IPS DF 6.9 (cell line): ENCODE results near the gene YARS1.
A peak's percentile ranks its signal among the peaks of the same experiment; 100 is the strongest.

ENCODE experiments used
- DNase-seq: peaks from one replicate; pipeline ENCODE4 v3.0.0-alpha.2; 2013; ENCODE audit warnings: low read depth, low spot score
- H3K27ac ChIP-seq: one replicate; pipeline ENCODE4 v1.5.1; 2013; ENCODE audit warnings: low read length, control low read depth
- H3K27me3 ChIP-seq: 2 replicates; pipeline ENCODE4 v1.6.1; 2013; ENCODE audit warnings: mild to moderate bottlenecking, low read length; ENCODE audit not compliant: control insufficient read depth, insufficient read depth
- H3K36me3 ChIP-seq: 2 replicates; pipeline ENCODE4 v1.6.1; 2013; ENCODE audit warnings: low read length; ENCODE audit not compliant: control insufficient read depth, insufficient read depth
- H3K4me1 ChIP-seq: 2 replicates; pipeline ENCODE4 v1.6.1; 2013; ENCODE audit warnings: low read length; ENCODE audit not compliant: control insufficient read depth, insufficient read depth
- H3K4me3 ChIP-seq: 2 replicates; pipeline ENCODE4 v1.5.1; 2013; ENCODE audit warnings: mild to moderate bottlenecking, low read length
- H3K9me3 ChIP-seq: 2 replicates; pipeline ENCODE4 v1.6.1; 2013; ENCODE audit warnings: low read length, inconsistent platforms; ENCODE audit not compliant: control insufficient read depth, insufficient read depth
- WGBS: extraction: QIAGEN DNeasy Blood & Tissue Kit; methylation state at CpG from one replicate; pipeline ENCODE4 v1.1.7; 2013; ENCODE audit warnings: mixed read lengths, missing lambda C conversion rate; ENCODE audit not compliant: insufficient read length, insufficient coverage; 5-methylcytosine and 5-hydroxymethylcytosine counted together

The YARS1 gene

GRCh38 chr1:32770741-32771548 lies 46.2 kb downstream of the YARS1 start:
- DNase-seq = no peak
- no peaks in the 10 kb centered on the region for H3K9me3 ChIP-seq
- H3K36me3 ChIP-seq = peaks cover 27% of the 10 kb centered on the region

GRCh38 chr1:32770221-32770731 lies 46.9 kb downstream of the YARS1 start:
- no CpG with 5 or more reads among the region's 25 CpGs for WGBS
- Histone ChIP-seq H3K9me3 (no peaks in the 10 kb centered on the region), H3K36me3 (peaks cover 23% of the 10 kb centered on the region), H3K27ac (no peak overlapping the region), H3K27me3 (no peaks in the 10 kb centered on the region), H3K4me1 (peaks cover 6% of the 10 kb centered on the region), H3K4me3 (no peak overlapping the region)
- DNase-seq = no peak

More at GRCh38 chr1:32770741-32771548, 46.2 kb downstream of the YARS1 start:
- WGBS = no CpG with 5 or more reads among the region's 18 CpGs
- Histone ChIP-seq H3K4me1 (peaks cover 6% of the 10 kb centered on the region), H3K27ac (no peak overlapping the region), H3K27me3 (no peaks in the 10 kb centered on the region), H3K4me3 (no peak overlapping the region)

- no peak for DNase-seq
- WGBS = no CpG with 5 or more reads among the region's 32 CpGs
- Histone ChIP-seq H3K27ac (no peak overlapping the region), H3K4me3 (no peak overlapping the region), H3K4me1 (peaks cover 8% of the 10 kb centered on the region), H3K36me3 (peaks cover 20% of the 10 kb centered on the region), H3K27me3 (no peaks in the 10 kb centered on the region), H3K9me3 (no peaks in the 10 kb centered on the region)
These were observed 47.5 kb downstream of the YARS1 start for GRCh38 chr1:32769524-32770220.

GRCh38 chr1:32768110-32768850 lies 48.9 kb downstream of the YARS1 start:
- WGBS = no CpG with 5 or more reads among the region's 16 CpGs
- Histone ChIP-seq H3K27ac (no peak overlapping the region), H3K36me3 (peaks cover 17% of the 10 kb centered on the region), H3K9me3 (no peaks in the 10 kb centered on the region), H3K4me3 (no peak overlapping the region), H3K4me1 (peaks cover 8% of the 10 kb centered on the region), H3K27me3 (no peaks in the 10 kb centered on the region)
- no peak for DNase-seq

GRCh38 chr1:32767641-32768040 lies 49.5 kb downstream of the YARS1 start:
- Histone ChIP-seq H3K9me3 (no peaks in the 10 kb centered on the region), H3K4me3 (no peak overlapping the region), H3K27me3 (no peaks in the 10 kb centered on the region), H3K27ac (no peak overlapping the region), H3K36me3 (peaks cover 17% of the 10 kb centered on the region), H3K4me1 (peaks cover 8% of the 10 kb centered on the region)
- WGBS = no CpG with 5 or more reads among the region's 5 CpGs
- DNase-seq = no peak

- peaks cover 17% of the 10 kb centered on the region for H3K36me3 ChIP-seq
- no peak overlapping the region for H3K27ac ChIP-seq
- H3K4me1 ChIP-seq = peaks cover 8% of the 10 kb centered on the region
- no peaks in the 10 kb centered on the region for H3K27me3 ChIP-seq
- no peak for DNase-seq
- H3K4me3 ChIP-seq = no peak overlapping the region
- H3K9me3 ChIP-seq = no peaks in the 10 kb centered on the region
- WGBS = 100% methylated on average over 2 of the region's 8 CpGs
These were observed 50.0 kb downstream of the YARS1 start for GRCh38 chr1:32767156-32767555.

GRCh38 chr1:32766328-32766972 lies 50.7 kb downstream of the YARS1 start:
- no peak for DNase-seq

GRCh38 chr1:32765570-32766327 lies 51.4 kb downstream of the YARS1 start:
- H3K4me3 ChIP-seq = peak overlapping the region; percentile 41; the same call in 1 of the 2 replicates
- H3K36me3 ChIP-seq = peaks cover 17% of the 10 kb centered on the region
- DNase-seq = no peak
- no peaks in the 10 kb centered on the region for H3K27me3 ChIP-seq
- peaks cover 14% of the 10 kb centered on the region for H3K4me1 ChIP-seq
- H3K27ac ChIP-seq = no peak overlapping the region
- no CpG with 5 or more reads among the region's 27 CpGs for WGBS
- H3K9me3 ChIP-seq = no peaks in the 10 kb centered on the region

More at GRCh38 chr1:32766328-32766972, 50.7 kb downstream of the YARS1 start:
- Histone ChIP-seq H3K4me3 (peak overlapping the region; percentile 9; the same call in 1 of the 2 replicates), H3K27me3 (no peaks in the 10 kb centered on the region), H3K27ac (no peak overlapping the region), H3K9me3 (no peaks in the 10 kb centered on the region), H3K4me1 (peaks cover 9% of the 10 kb centered on the region), H3K36me3 (peaks cover 17% of the 10 kb centered on the region)
- WGBS = no CpG with 5 or more reads among the region's 7 CpGs

- H3K27me3 ChIP-seq = no peaks in the 10 kb centered on the region
- DNase-seq = no peak
- H3K4me3 ChIP-seq = peak overlapping the region; percentile 41; the same call in 1 of the 2 replicates
- no peaks in the 10 kb centered on the region for H3K9me3 ChIP-seq
- WGBS = no CpG with 5 or more reads among the region's 7 CpGs
- H3K4me1 ChIP-seq = peaks cover 15% of the 10 kb centered on the region
- H3K27ac ChIP-seq = no peak overlapping the region
- peaks cover 12% of the 10 kb centered on the region for H3K36me3 ChIP-seq
These were observed 52.2 kb downstream of the YARS1 start for GRCh38 chr1:32764826-32765569.
